ENCODE results near the gene TRIM28.
A peak's percentile ranks its signal among the peaks of the same experiment; 100 is the strongest.

The TRIM28 gene

DNA sequence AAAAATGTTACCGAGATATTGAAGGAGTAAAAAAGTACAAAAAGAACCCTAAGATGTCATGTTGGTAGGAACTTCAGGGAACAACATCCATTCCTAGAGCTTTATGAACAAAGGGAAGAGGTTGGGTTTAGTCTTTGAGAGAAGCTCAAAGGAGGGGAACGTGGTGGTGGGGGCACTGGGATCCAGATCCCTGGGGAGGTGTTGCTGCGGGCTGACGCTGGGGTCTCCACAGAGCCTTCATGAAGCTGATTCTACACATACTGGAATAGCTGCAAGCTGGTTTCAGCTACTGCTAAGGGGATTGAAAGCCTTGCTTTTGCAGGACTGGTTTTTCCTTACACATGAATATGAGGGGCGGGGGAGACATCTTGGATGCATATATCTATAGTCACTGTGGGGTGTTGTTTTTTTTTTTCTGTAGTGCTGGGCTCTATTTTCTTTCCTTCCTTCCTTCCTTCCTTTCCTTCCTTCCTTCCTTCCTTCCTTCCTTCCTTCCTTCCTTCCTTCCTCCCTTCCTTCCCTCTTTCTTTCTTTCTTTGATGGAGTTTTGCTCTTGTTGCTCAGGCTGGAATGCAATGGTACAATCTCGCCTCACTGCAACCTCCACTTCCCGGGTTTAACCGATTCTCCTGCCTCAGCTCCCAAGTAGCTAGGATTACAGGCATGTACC, 35.7 kb downstream of the TRIM28 start:
- DNase-seq, result no peak

DNA sequence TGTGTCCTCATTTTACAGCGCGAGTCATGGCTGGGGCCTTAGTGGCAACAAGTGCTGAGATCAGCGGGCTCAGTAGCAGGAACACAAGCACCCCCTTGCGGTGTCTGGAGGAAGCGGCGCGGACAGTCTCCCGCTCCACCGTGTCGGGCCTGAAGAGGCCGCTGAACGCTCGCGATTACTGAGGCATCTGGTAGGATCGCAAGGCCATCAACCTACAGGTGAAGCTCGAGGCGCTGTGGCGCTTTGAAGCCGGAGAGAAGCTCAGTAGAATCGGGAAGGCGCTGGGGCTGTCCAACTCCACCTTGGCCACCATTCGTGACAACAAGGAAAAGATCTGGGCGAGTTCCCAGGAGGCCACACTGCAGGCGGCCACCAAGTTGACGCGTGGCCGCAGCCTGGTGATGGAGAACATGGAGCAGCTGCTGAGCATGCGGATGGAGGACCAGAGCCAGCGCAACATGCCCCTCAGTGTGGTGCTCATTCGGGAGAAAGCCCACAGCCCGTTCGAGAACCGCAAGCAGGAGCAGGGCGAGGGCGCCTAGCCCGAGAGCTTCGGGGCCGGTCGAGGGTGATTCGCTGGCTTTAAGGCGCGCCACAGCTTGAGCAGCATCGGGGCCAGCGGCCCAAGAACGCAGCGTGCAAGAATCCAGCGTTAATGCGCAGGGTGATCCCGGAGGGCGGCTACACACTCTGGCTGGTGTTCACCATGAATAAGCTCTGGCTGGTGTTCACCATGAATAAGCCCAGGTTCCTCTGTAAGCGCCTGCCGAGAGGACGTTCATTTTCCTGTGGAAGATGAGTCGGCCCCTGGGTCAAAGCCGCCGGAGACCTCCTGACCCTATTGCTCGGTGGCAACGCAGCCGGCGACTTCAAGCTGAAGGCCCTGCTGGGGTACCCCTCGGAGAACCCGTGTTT, 37.6 kb downstream of the TRIM28 start:
- DNase-seq, result peak; percentile 69 to 92 (median 81)

DNA sequence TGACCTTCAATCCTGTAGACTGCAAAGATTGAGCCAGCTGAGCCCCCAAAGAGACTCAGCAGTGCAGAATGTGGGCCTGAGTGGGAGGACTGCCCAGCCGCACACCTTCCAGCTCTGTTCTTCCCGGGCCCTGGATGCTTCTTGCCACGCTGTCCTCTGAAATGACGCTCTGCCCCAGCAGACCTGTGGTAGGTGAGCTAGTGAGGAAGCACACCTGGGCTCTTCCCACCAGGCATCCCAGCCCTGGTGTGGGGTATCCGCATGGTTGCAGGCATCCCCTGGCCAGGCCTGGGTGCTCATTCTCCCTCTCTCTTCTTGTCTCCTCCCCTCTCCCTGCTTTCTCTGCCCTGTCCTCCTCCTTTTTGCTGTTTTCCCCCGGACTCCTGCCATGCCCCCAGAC, 39.1 kb downstream of the TRIM28 start:
- no peak for DNase-seq

- DNase-seq, result no peak
Observed at GRCh38 chr19:58584498-58585441, 40.9 kb downstream of the TRIM28 start.

- DNase-seq, result no peak
Observed at GRCh38 chr19:58585442-58586132, 41.7 kb downstream of the TRIM28 start.

DNA sequence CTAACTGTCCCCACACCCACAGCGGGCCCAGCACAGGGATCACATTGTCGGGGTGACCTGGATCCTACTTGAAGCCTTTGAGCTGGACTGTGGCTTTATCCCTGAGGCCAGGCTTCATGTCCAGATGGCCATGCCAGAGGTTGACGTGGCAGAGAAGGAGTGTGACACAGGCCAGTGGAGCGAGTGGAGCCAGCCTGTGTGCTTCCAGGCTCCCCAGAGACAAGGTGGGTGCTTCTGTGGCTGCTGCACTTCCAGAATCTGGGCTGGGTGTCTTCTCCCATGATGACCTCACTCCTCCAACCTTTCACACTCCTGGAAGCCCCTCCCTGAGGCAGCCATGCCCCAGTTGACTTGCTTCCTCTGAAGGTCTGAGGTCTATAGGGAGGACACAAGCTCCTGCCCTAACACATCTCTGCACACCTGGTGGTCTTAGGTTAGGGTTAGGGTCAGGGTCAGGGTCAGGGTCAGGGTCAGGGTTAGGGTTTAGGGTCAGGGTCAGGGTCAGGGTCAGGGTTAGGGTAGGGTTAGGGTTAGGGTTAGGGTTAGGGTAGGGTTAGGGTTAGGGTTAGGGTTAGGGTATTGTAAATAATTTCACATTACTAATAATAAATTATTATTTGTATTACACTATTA, 42.4 kb downstream of the TRIM28 start:
- no peak for DNase-seq

Data from T-helper 2 cell (primary cell).